Colonic mucosa (tissue), 4 donors: ENCODE data around the gene HYCC2. TPM values are rescaled to one million over a fixed set of nuclear protein-coding genes. Genes with fewer than 3 reads are reported as not detected.

ENCODE experiments used
- DNase-seq: peaks from one replicate; pipeline ENCODE4 v3.0.0-alpha.2; 2020
- H3K27ac ChIP-seq: fragments of 200-600 bp; one replicate; pipeline ENCODE4 v1.8.0; 2021
- H3K27me3 ChIP-seq: fragments of 200-600 bp; one replicate; pipeline ENCODE4 v1.8.0; 2021
- H3K36me3 ChIP-seq: fragments of 200-600 bp; one replicate; pipeline ENCODE4 v1.8.0; 2021
- H3K4me1 ChIP-seq: fragments of 200-600 bp; one replicate; pipeline ENCODE4 v1.8.0; 2021; ENCODE audit warnings: mild to moderate bottlenecking
- H3K4me3 ChIP-seq: fragments of 200-600 bp; one replicate; pipeline ENCODE4 v1.8.0; 2021
- H3K9ac ChIP-seq, 2 donors: one replicate each; pipeline ENCODE4 v1.7.0; 2013; ENCODE audit warnings: control low read depth in 2 of 2, low read depth in 2 of 2, low read length in 2 of 2
- H3K9me3 ChIP-seq: fragments of 200-600 bp; one replicate; pipeline ENCODE4 v1.8.0; 2021
- CTCF ChIP-seq: fragments of 200-600 bp; IDR thresholded peaks from one replicate; pipeline ENCODE4 v1.8.0; 2022; ENCODE audit warnings: antibody characterized with exemption, mild to moderate bottlenecking
- intact Hi-C: fragments of 100-400 bp; cut with DNase I; formaldehyde crosslinking; loops from one replicate; pipeline ENCODE4 v1.14.1; 2022
- total RNA-seq, 2 donors: library from RNA; stranded (reverse); fragmentation: NEBNext Ultra II Directional in 1 of 2; extraction: Animal tissue kit (Norgen Biotek cat#: 25700) in 1 of 2; gene quantifications; one replicate each; pipeline ENCODE4 v1.2.1, GENCODE V29; 2021
- donor health status: healthy.
- donor health status: DM: no; HTN: no; CAD: no.
- donor health status: DM: no; HTN: no; CAD: no.

Gene HYCC2
- total RNA-seq, 2 donors from 2014 or later, result 23.9 to 52.6 TPM

- H3K9ac ChIP-seq, result peak within 1 kb of the TSS; percentile 95 to 99
- H3K36me3 ChIP-seq, result no peaks in the 10 kb centered on the region
- H3K4me3 ChIP-seq, result peak within 1 kb of the TSS; percentile 93
- no peaks in the 10 kb centered on the region for H3K9me3 ChIP-seq
- H3K27ac ChIP-seq, result peak within 1 kb of the TSS; percentile 100
- intact Hi-C loops, result loop anchor here (5.0 kb wide), 2 partner anchors 36 to 44 kb away; partner anchors contain the start of genes HYCC2 and NDUFB3
- no peaks in the 10 kb centered on the region for H3K27me3 ChIP-seq
- peak; percentile 82 for DNase-seq
- TF ChIP-seq CTCF, result no peak
- H3K4me1 ChIP-seq, result no peaks in the 10 kb centered on the region
These were observed 44.9 kb upstream of the HYCC2 start, which contains the start of gene CFLAR for GRCh38 chr2:201116115-201116958. Gene CFLAR, plus strand, starts transcription at chr2:201116164. Its CDS starts 13,702 bp downstream, at chr2:201129866.

- Histone ChIP-seq H3K36me3 (no peaks in the 10 kb centered on the region), H3K4me1 (no peaks in the 10 kb centered on the region), H3K27me3 (no peaks in the 10 kb centered on the region), H3K9me3 (no peaks in the 10 kb centered on the region), H3K9ac (peak overlapping the region in 1 of 2 donors; percentile 66), H3K4me3 (no peak overlapping the region), H3K27ac (no peak overlapping the region)
- no peak for TF ChIP-seq CTCF
- intact Hi-C loops, result loop anchor here (5.0 kb wide), 2 partner anchors 37 to 43 kb away; partner anchors contain the start of genes HYCC2 and NDUFB3
- no peak for DNase-seq
These were observed 43.4 kb upstream of the HYCC2 start for GRCh38 chr2:201114846-201115245.

GRCh38 chr2:201114350-201114749, 42.9 kb upstream of the HYCC2 start:
- Histone ChIP-seq H3K36me3 (no peaks in the 10 kb centered on the region), H3K9ac (no peak overlapping the region), H3K4me1 (no peaks in the 10 kb centered on the region), H3K9me3 (no peaks in the 10 kb centered on the region), H3K27me3 (no peaks in the 10 kb centered on the region), H3K4me3 (no peak overlapping the region), H3K27ac (no peak overlapping the region)
- DNase-seq, result no peak
- no peak for TF ChIP-seq CTCF
- intact Hi-C loops, result no loop called here

- Histone ChIP-seq H3K27me3 (no peaks in the 10 kb centered on the region), H3K4me3 (no peak overlapping the region), H3K27ac (no peak overlapping the region), H3K36me3 (no peaks in the 10 kb centered on the region), H3K9me3 (no peaks in the 10 kb centered on the region), H3K9ac (no peak overlapping the region), H3K4me1 (no peaks in the 10 kb centered on the region)
- TF ChIP-seq CTCF, result no peak
- intact Hi-C loops, result no loop called here
- DNase-seq, result no peak
These were observed 39.6 kb upstream of the HYCC2 start for GRCh38 chr2:201111096-201111495.

- no peaks in the 10 kb centered on the region for H3K36me3 ChIP-seq
- H3K27me3 ChIP-seq, result no peaks in the 10 kb centered on the region
- no peak overlapping the region for H3K4me3 ChIP-seq
- no peaks in the 10 kb centered on the region for H3K4me1 ChIP-seq
- DNase-seq, result no peak
- H3K9me3 ChIP-seq, result no peaks in the 10 kb centered on the region
- no peak overlapping the region for H3K9ac ChIP-seq
- TF ChIP-seq CTCF, result no peak
- intact Hi-C loops, result no loop called here
- H3K27ac ChIP-seq, result no peak overlapping the region
These were observed 39.1 kb upstream of the HYCC2 start for GRCh38 chr2:201110615-201111014.
